GM19238 (cell line): ENCODE results near the gene SBNO2.

Experiments
- DNase-seq: peaks from one replicate; pipeline ENCODE4 v3.0.0; 2011; ENCODE audit warnings: low spot score; ENCODE audit not compliant: insufficient read length

The SBNO2 gene

DNA sequence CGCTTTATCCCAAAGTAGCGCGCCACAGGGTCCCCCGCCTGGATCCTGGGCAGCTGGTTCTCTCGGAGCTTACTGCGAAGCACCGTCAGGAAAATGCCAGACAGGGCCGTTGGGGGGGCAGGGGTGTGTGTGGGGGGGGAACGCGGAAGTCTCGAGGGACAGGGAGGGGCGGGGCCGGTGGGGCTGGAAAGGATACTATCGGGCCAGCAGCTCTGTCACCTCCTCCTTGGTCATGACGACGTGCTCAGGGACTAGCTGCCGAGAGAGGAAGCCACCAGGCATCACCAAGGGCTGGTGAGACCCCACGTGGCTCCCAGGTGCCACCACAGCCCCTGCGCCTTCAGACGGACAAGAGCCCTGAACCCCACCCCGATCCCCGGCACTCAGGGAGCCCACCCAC lies 84.2 kb downstream of the SBNO2 start:
- DNase-seq, result no peak

DNA sequence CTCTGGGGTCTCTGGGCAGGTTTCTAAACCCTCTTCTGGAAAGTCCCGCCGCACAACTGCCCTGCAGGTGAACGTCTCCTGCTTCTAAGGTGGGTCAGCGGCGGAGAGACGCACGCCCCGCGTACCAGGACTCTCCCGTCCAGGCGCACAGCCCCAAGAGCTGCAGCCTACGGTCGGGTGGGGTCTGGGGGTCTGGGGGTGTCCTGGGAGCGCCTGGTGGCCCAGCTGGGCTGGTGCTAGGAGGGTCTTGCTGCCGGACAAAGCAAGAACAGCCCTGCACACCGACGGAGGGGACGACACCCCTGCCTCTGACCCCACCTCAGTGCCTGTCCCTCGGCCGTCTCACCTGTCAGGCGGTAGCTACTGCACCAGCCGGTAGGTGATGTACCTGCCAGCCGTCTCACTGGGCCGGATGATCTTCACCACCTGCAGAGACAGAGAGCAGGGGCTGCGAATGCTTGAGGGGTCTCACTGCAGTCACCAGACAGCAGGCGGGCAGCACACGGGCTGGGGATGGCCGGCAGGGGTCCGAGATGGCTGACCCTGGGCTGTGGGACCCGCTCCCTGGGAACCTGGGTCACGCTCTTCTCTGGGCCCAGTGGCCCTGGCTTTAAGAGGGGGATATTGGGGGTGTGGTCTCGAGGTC lies 84.8 kb downstream of the SBNO2 start:
- no peak for DNase-seq

DNA sequence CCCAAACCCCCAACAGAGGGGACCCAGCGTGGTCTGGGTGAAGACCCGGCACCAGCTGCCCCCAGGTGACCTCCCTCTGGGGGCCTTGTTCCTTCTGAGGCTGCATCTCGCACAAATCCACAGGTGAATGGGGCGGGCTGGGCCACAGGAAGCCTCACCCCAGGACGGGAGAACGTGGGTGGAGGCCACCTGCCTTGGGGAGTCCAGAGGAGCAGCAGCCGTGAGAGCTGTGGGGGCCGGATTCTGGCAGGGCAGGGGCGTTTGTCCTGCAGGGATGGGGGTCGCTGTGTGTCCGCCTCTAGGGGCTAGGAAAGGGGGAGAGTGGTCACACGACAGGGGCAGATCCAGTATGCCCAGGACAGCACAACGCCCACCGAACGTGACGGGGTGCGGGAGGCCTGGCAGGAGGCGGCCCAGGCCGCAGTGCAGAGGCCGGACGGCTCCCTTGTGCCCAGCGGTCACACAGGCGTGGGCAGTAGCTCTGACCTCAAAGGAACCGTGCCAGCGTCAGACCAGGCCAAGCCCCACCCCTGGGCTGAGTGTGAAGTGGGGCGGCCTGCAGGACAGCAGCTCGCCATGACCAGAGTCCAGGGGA lies 85.6 kb downstream of the SBNO2 start:
- DNase-seq, result no peak

DNA sequence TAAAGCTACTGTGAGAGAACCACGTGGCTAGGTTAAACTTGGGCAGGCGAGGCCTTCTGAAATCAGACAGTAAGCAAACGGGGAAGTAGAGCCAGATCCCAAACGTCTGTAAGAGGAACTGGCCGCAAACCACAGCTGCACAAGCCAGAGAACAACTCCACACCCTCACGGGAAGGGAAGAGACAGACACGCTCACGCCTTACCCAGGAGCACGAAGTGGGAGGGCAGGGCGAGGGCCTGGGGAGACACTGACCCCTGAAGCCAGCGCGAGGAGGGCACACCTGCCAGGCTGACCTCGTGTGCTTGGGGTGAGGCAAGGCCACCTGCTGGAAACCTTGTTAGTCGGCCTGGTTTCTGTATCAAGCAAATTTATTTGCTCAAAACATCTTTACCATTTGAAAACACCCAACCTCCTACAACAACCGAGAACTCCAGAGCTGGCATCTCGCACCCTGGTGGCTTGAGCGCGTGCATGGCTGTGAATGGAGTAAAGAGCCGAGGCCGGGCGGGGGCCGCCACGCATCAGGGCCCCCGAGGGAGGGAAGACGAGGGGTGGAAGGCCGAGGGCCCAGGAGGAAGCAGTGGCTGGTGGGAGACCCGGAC lies 86.2 kb downstream of the SBNO2 start:
- DNase-seq, result no peak

DNA sequence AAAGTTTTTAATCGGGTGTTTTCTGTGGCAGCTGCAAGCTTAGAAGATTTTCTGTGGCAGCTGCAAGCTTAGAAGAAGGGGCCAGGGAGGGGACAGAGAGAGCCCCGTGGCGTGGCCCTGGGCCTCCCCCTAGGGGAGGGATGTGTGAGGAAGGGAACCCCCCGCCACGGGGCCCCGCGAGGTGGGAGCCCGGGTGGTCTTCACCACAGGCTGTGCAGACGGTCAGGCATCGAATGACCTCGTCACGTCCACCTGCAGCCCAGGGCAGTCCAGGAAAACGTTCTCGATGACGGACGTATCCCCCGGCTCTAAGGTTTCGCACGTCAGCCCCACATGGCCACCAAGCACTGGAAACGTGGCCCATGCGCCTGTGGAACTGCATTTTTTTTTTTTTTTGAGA lies 87.5 kb downstream of the SBNO2 start:
- no peak for DNase-seq

DNA sequence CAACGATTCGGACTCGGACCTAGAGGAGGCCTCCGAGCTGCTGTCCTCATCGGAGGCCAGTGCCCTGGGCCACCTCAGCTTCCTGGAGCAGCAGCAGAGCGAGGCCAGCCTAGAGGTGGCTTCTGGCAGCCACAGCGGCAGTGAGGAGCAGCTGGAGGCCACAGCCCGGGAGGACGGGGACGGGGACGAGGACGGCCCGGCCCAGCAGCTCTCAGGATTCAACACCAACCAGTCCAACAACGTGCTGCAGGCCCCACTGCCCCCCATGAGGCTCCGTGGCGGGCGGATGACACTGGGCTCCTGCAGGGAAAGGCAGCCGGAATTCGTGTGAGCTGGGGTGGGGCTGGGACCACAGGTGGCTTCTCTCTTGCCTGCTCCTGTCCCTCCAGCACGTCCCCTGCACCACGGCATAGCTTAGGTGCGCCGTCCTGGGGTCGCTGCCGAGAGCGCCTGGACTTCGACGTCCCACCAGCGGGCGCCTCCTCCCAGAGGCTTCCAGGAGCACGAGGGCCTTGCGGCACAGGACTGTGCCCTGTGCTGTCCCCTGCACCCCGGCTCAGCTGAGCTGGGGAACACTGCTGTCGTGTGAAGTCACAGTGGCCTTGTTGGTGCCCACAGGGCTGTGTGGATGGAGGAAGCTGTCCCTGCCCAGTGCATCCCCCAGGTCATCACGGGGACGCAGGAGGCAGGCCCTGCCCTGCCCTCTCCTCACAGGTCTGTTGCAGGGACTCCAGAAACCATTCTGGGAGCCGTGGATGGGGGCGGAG lies 88.2 kb downstream of the SBNO2 start:
- DNase-seq, result no peak

DNA sequence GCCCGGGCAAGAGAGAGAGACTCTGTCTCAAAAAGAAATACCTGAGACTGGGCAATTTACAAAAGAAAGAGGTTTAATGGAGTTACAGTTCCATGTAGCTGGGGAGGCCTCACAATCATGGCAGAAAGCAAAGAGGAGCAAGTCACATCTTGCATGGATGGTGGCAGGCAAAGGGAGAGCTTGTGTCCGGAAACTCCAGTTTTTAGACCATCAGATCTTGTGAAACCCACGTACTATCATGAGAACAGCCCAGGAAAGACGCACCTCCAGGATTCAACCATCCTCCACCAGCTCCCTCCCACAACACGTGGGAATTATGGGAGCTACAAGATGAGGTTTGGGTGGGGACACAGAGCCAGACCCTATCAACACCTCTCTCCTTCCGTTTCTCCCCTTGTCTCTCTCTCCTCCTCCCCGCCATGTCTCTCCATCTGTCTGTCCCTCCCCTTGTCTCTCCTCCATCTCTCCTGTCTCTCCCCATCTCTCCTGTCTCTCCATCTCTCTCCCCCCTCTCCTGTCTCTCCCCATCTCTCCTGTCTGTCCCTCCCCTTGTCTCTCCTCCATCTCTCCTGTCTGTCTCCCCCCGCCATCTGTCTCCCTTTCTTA lies 88.9 kb downstream of the SBNO2 start:
- no peak for DNase-seq

DNA sequence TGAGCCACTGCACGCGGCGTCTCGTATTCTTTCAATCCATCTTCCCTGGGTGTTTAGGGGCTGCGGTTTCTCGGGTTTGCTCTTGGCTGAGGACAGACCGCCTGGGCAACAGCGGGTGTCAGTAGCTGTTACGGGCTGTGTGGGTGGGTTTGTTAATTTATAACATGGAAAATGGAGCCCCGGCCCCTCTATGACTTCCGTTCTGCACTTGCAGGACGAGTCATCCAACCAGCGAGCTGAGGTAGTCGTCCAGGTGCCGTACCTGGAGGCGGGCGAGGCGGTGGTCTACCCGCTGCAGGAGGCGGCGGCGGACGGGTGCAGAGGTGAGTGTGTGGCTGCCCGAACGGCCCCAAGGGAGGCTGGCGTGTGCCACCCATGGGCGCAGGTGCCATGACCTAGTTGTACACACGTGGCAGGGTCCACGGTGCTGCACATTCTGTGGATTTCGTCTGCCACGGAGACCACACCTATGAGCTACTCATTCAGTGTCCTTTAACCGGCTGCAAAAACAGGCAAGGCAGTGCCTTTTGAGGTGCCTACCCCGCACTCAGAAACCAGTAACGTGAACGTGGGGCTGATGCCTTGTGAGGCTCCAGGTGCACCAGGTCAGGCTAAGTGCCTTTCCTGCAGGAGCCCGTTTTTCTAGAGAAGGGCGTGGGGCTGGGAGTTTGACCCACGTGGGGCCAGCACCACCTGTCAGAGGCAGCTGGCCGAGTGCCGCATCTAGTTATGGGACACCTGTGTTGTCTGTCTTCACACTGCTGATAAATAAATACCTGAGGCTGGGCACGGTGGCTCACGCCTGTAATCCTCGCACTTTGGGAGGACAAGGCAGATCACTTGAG lies 89.8 kb downstream of the SBNO2 start:
- no peak for DNase-seq

DNA sequence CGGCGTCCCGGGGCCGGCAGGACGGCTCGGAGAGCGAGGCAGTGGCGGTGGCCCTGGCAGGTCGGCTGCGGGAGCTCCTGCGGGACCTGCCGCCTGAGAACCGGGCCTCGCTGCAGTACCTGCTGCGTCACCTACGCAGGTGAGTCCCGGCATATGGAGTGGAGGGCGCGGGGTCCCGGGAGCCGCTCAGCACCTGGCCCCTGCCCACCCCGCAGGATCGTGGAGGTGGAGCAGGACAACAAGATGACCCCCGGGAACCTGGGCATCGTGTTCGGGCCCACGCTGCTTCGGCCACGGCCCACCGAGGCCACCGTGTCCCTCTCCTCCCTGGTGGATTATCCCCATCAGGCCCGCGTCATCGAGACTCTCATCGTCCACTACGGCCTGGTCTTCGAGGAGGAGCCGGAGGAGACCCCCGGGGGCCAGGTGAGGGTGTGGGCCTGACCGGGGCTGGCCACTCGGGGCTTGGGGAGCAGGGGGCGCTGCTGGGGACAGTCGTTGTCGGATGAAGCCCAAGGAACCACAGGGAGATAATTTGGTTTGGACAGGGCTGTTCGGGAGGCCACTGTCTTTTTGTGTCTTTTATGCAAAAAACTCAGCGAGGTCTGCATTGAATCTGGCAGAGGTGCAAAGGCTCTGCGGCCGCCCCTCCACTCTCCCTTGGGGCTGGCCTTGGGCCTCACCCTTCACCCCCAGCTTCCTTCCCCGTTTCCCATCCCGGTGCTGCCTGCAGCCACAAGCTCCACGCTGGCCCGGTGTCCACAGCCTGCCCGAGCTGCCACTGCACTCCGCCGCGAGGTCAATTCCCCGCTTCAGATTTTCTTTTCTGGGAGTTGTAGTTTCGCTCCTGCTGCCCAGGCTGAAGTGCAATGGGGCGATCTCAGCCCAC lies 90.9 kb downstream of the SBNO2 start:
- no peak for DNase-seq

DNA sequence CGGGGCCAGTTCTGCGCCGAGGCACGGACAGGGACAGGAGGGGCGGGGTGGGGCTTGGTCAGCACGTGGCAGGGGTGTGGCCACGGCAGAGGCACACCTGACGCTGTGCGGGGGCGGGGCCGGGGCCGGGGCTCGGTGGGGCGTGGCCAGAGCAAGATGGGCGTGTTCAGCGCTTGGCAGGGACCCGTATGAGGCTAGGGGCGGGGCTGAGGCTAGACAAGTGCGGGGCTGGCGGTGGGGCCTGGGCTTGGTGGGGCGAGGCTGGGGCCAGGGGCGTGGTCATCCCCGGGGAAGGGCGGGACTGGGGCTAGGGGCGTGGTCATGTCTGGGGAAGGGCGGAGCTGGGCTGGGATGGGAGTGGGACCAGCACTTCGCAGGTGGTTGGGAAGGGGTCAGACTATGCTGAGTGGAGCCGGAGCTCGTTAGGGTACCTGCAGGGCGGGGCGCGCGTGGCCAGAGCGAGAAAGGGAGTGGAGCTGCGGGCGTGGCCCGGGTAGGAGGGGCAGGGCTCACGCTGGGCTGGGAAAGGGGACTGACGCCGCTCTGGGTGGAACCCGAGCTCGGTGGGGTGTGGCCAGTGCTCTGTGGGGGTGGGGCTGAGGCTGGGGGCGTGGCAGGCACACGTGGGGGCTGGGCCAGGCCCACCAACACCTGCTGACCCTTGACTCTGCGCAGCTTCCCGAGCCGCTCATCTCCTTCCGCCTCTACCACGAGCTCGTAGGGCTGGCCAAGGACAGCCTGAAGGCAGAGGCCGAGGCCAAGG lies 91.7 kb downstream of the SBNO2 start:
- DNase-seq, result peak; percentile 50

DNA sequence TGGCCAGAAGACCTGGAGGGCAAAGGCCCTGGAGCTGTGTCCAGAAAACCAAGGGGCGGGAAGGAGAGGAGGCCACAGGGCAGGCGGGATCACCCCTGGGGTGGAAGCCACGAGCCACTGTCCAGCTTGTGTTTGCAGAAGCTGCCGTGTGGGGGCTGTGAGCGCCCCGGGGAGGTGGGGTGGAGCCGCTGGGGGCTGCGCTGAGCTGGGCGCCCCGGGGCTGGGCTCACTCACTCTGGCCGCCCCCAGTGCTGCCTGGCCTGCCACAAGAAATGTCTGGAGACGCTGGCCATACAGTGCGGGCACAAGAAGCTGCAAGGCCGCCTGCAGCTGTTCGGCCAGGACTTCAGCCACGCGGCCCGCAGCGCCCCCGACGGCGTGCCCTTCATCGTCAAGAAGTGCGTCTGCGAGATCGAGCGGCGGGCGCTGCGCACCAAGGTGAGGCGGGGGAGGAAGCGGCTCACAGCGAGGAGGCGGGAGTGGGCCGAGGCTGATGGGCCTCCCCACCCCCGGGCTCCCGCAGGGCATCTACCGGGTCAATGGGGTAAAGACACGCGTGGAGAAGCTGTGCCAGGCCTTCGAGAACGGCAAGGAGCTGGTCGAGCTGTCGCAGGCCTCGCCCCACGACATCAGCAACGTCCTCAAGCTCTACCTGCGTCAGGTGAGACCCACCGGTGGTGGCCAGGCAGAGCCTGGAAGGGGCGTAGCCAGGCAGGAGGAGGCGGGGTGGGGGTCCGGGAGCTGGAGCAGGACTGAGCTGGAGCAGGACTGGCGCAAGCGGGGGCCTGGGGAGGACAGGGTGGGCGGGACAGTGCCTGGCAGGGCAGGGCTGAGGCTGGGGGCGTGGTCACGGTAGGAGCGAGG lies 92.5 kb downstream of the SBNO2 start:
- no peak for DNase-seq

DNA sequence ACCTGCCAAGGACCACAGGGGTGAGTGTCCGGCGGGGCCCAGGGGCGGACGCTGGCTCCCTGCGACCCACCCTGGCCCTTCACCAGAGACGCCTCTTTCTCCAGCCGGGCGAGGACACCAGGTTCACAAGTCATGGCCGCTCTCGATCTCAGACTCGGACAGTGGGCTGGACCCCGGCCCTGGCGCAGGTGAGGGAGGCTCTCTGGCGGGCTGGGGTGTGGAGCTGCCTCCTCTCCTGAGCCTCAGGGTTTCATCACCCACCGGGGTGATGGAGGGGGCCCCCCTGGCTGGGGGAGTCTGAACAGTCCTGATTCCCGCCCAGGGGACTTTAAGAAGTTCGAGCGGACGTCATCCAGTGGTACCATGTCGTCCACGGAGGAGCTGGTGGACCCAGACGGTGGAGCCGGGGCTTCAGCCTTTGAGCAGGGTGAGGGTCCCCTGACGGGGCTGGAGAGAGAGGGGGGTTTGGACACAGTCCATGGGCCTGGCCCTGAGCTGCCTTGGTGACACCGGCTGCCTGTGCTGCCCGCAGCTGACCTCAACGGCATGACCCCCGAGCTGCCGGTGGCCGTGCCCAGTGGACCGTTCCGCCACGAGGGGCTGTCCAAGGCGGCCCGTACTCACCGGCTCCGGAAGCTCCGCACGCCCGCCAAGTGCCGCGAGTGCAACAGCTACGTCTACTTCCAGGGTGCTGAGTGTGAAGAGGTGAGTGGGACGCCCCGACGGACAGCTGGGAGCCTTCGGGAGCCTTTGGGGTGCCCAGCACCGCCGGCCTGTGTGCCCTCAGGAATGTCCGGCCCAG lies 93.5 kb downstream of the SBNO2 start:
- no peak for DNase-seq

DNA sequence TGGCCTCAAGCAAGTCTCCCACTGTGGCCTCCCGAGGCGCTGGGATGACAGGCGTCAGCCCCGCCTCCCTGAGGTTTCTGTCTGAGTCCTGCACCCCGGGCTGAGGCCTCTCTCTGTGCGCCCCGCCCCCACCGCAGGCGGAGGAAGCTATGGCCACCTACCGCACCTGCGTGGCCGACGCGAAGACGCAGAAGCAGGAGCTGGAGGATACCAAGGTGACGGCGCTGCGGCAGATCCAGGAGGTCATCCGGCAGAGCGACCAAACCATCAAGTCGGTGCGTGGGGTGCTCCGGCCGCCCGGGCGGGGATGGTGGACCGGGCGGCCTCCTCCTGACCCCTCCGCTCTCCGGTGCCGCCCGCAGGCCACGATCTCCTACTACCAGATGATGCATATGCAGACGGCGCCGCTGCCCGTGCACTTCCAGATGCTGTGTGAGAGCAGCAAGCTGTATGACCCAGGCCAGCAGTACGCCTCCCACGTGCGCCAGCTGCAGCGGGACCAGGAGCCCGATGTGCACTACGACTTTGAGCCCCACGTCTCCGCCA lies 94.4 kb downstream of the SBNO2 start:
- no peak for DNase-seq

DNA sequence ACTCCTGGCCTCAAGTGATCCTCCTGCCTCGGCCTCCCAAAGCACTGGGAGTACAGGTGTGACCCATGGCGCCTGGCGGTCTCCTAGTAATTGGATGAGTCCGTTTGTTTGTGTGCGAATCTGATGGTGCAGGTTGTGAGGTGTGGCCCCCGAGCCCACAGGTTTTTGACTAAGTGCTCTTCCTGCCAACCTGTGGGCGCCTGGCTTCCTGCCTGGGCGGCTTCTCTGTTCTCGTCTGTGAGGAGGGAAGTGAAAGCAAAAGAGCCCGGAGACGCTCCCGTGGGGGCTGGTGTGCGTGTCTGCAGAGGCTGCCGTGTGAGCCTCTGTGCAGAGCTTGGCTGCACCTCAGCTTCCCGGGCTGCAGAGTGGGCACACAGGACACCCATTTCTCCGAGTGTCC lies 97.1 kb downstream of the SBNO2 start:
- DNase-seq, result peak; percentile 100

DNA sequence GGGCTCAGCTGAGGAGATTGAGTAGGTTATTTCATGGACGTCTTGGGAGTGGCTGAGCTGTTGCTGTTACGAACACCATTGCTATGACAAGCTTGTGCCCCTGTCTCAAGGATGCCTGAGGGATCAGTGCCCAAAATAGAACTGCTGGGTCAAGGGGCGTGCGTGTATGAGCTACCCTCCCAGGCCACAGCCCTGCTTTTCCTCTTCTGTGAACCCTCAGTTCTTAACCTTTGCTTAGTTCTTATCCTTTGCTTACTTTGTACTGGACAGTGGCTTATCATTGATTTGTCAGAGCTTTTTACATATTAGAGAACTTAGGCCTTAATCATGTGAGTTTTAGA lies 98.1 kb downstream of the SBNO2 start:
- no peak for DNase-seq

DNA sequence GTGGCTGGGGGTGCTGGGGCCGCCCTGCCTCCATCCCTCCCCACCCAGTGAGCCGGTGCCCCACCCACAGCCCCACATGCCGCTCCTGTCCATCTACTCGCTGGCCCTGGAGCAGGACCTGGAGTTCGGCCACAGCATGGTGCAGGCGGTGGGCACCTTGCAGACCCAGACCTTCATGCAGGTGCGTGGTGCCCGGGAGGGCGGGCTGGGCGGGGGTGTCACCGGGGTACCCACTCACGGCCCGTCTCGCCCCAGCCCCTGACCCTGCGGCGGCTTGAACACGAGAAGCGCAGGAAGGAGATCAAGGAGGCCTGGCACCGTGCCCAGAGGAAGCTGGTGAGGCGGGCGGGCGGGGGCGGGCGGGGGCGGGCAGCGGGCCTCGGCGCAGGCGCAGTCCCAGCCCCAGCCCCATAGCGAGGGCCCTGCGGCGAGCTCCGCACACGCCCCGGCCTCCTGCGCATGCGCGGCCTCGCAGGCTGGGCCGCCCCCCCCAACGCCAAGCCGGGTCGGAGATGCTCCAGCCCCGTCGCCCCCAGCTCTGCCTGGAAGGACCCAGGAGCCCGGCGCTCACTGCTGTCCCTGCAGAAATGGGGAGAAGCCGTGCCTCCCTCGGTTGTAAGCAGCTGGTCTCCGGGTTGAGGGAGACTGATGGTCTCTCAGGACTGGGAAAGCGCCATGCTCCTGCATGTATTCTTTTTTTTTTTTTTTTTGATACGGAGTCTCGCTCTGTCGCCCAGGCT lies 99.4 kb downstream of the SBNO2 start:
- DNase-seq, result peak; percentile 96
